Lower leg skin (tissue), 3 donors: ENCODE results near the gene CDKL4.

Experiments
- CTCF ChIP-seq, 3 donors: fragments of 450-650 bp; IDR thresholded peaks; one replicate each; pipeline ENCODE4 v1.5.1; 2016; ENCODE audit warnings: antibody characterized with exemption in 3 of 3, mild to moderate bottlenecking in 3 of 3, moderate library complexity in 2 of 3
- POLR2A ChIP-seq, 2 donors: fragments of 450-650 bp; IDR thresholded peaks; one replicate each; pipeline ENCODE4 v1.6.1; 2016 to 2017; ENCODE audit warnings: antibody characterized with exemption in 2 of 2, mild to moderate bottlenecking in 1 of 2, moderate library complexity in 1 of 2

- TF ChIP-seq CTCF (IDR thresholded peaks at IDR 0.05) (no peak), POLR2A (IDR thresholded peaks at IDR 0.05) (no peak)
Observed at GRCh38 chr2:39146630-39147029, 97.1 kb downstream of the CDKL4 start.
